Neutrophil (primary cell): ENCODE measurements around the gene TTLL7.

Experiments
- H3K27ac ChIP-seq: fragments of 200-600 bp; sonication (generic); 2 replicates; pipeline ENCODE4 v1.5.1; 2016; ENCODE audit warnings: mild to moderate bottlenecking, moderate library complexity
- H3K27me3 ChIP-seq: fragments of 200-600 bp; sonication (generic); 2 replicates; pipeline ENCODE4 v1.6.0; 2016; ENCODE audit warnings: mild to moderate bottlenecking
- H3K36me3 ChIP-seq: fragments of 200-600 bp; sonication (generic); 2 replicates; pipeline ENCODE4 v1.5.1; 2017
- H3K4me1 ChIP-seq, 2 experiments: fragments of 200-600 bp in 1 of 2; sonication (generic) in 1 of 2; 1 replicate in 1 of 2; 2 replicates in 1 of 2; pipeline versions ENCODE4 v1.5.1 to v1.6.1; 2013 to 2016; ENCODE audit warnings: low read depth in 1 of 2, low read length in 1 of 2, mild to moderate bottlenecking in 1 of 2, moderate library complexity in 1 of 2; ENCODE audit not compliant: control insufficient read depth in 1 of 2, insufficient read depth in 1 of 2
- H3K4me3 ChIP-seq, 2 experiments: fragments of 200-600 bp in 1 of 2; sonication (generic) in 1 of 2; 1 replicate in 1 of 2; 2 replicates in 1 of 2; pipeline ENCODE4 v1.5.1; 2013 to 2016; ENCODE audit warnings: low read depth in 1 of 2, low read length in 1 of 2, mild to moderate bottlenecking in 1 of 2, moderate library complexity in 1 of 2
- H3K9me3 ChIP-seq: fragments of 200-600 bp; sonication (generic); 2 replicates; pipeline ENCODE4 v1.5.1; 2016
- CTCF ChIP-seq: fragments of 200-600 bp; sonication (generic); IDR thresholded peaks from 2 replicates; pipeline ENCODE4 v1.5.1; 2016; ENCODE audit warnings: antibody characterized with exemption

The TTLL7 gene

GRCh38 chr1:84000196-84000885 is 1.4 kb upstream of the TTLL7 start:
- H3K4me1 ChIP-seq: peaks cover 0 to 12% of the 10 kb centered on the region in 2 experiments
- H3K27ac ChIP-seq: no peak overlapping the region
- no peaks in the 10 kb centered on the region for H3K36me3 ChIP-seq
- no peak overlapping the region for H3K4me3 ChIP-seq
- H3K9me3 ChIP-seq: no peaks in the 10 kb centered on the region
- H3K27me3 ChIP-seq: peaks cover 74% of the 10 kb centered on the region
- no peak for TF ChIP-seq CTCF

GRCh38 chr1:83999316-83999819 is 436 bp upstream of the TTLL7 start:
- TF ChIP-seq CTCF: no peak
- H3K27ac ChIP-seq: no peak overlapping the region
- H3K27me3 ChIP-seq: peaks cover 82% of the 10 kb centered on the region
- H3K4me1 ChIP-seq: peaks cover 0 to 12% of the 10 kb centered on the region in 2 experiments
- H3K36me3 ChIP-seq: no peaks in the 10 kb centered on the region
- H3K9me3 ChIP-seq: no peaks in the 10 kb centered on the region
- H3K4me3 ChIP-seq: peak overlapping the region; percentile 25 to 60

- Histone ChIP-seq H3K4me1 (peaks cover 0 to 12% of the 10 kb centered on the region in 2 experiments), H3K27ac (no peak overlapping the region), H3K4me3 (peak overlapping the region in 1 of 2 experiments; percentile 60), H3K36me3 (no peaks in the 10 kb centered on the region), H3K27me3 (peaks cover 82% of the 10 kb centered on the region), H3K9me3 (no peaks in the 10 kb centered on the region)
- no peak for TF ChIP-seq CTCF
These were observed 781 bp downstream of the TTLL7 start for GRCh38 chr1:83998205-83998497.

- peaks cover 82% of the 10 kb centered on the region for H3K27me3 ChIP-seq
- peaks cover 0 to 12% of the 10 kb centered on the region in 2 experiments for H3K4me1 ChIP-seq
- H3K27ac ChIP-seq: no peak overlapping the region
- H3K36me3 ChIP-seq: no peaks in the 10 kb centered on the region
- TF ChIP-seq CTCF: no peak
- no peak overlapping the region for H3K4me3 ChIP-seq
- no peaks in the 10 kb centered on the region for H3K9me3 ChIP-seq
These were observed 1.3 kb downstream of the TTLL7 start for GRCh38 chr1:83997631-83998030.

GRCh38 chr1:83996621-83997020 is 2.3 kb downstream of the TTLL7 start:
- no peaks in the 10 kb centered on the region for H3K36me3 ChIP-seq
- H3K27me3 ChIP-seq: peaks cover 71% of the 10 kb centered on the region
- H3K27ac ChIP-seq: no peak overlapping the region
- no peaks in the 10 kb centered on the region for H3K9me3 ChIP-seq
- peaks cover 0 to 12% of the 10 kb centered on the region in 2 experiments for H3K4me1 ChIP-seq
- TF ChIP-seq CTCF: no peak
- no peak overlapping the region for H3K4me3 ChIP-seq
